ENCODE results near the gene SIN3A.

The SIN3A gene

DNA sequence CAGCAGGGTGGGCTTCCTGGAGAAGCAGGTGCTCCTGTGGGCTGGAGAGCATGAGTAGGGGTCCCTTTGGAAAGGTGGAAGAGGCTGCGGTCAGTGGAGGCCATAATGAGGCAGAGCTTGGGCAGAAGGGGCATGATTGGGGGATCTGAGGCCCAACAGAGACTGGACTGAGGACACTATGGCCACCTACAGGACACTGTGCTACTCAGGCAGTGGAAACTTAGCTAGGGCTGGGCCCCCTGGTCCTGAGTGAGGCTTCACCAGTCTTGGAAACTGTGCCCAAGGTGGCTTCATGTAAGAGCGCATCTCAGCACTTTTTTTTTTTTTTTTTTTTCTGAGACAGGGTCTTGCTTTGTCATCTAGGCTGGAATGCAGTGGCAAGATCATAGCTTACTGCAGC is 121.9 kb downstream of the SIN3A start:
- Histone ChIP-seq H2AFZ (ENCODE audit: low read depth) (no peak overlapping the region), H3K4me2 (no peak overlapping the region), H3K79me2 (ENCODE audit: insufficient read depth, low read depth) (no peaks in the 10 kb centered on the region), H3K27me3 (ENCODE audit: insufficient read depth, low read depth) (no peaks in the 10 kb centered on the region), H3K4me1 (ENCODE audit: low read depth, poor library complexity, severe bottlenecking) (peaks cover 4% of the 10 kb centered on the region), H3K27ac (no peak overlapping the region), H3K4me3 (IDR thresholded peaks at IDR 0.05; ENCODE audit: insufficient read depth, low read depth, low read length) (no peak overlapping the region), H3K36me3 (ENCODE audit: insufficient read depth) (no peaks in the 10 kb centered on the region), H3K9ac (no peak overlapping the region), H4K20me1 (ENCODE audit: insufficient read depth) (no peaks in the 10 kb centered on the region)
- TF ChIP-seq, protein P1, sequence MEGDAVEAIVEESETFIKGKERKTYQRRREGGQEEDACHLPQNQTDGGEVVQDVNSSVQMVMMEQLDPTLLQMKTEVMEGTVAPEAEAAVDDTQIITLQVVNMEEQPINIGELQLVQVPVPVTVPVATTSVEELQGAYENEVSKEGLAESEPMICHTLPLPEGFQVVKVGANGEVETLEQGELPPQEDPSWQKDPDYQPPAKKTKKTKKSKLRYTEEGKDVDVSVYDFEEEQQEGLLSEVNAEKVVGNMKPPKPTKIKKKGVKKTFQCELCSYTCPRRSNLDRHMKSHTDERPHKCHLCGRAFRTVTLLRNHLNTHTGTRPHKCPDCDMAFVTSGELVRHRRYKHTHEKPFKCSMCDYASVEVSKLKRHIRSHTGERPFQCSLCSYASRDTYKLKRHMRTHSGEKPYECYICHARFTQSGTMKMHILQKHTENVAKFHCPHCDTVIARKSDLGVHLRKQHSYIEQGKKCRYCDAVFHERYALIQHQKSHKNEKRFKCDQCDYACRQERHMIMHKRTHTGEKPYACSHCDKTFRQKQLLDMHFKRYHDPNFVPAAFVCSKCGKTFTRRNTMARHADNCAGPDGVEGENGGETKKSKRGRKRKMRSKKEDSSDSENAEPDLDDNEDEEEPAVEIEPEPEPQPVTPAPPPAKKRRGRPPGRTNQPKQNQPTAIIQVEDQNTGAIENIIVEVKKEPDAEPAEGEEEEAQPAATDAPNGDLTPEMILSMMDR (conservative IDR thresholded peaks at IDR 0.05; ENCODE audit: low read depth, low read length) = no peak

GRCh38 chr15:75328493-75329314 is 122.8 kb downstream of the SIN3A start:
- H2AFZ ChIP-seq (ENCODE audit: low read depth) = no peak overlapping the region
- no peaks in the 10 kb centered on the region for H3K36me3 ChIP-seq (ENCODE audit: insufficient read depth)
- no peaks in the 10 kb centered on the region for H4K20me1 ChIP-seq (ENCODE audit: insufficient read depth)
- peaks cover 3% of the 10 kb centered on the region for H3K4me1 ChIP-seq (ENCODE audit: low read depth, poor library complexity, severe bottlenecking)
- H3K9ac ChIP-seq = no peak overlapping the region
- H3K4me3 ChIP-seq (IDR thresholded peaks at IDR 0.05; ENCODE audit: insufficient read depth, low read depth, low read length) = no peak overlapping the region
- H3K79me2 ChIP-seq (ENCODE audit: insufficient read depth, low read depth) = no peaks in the 10 kb centered on the region
- no peaks in the 10 kb centered on the region for H3K27me3 ChIP-seq (ENCODE audit: insufficient read depth, low read depth)
- no peak overlapping the region for H3K4me2 ChIP-seq
- TF ChIP-seq, protein P1 (conservative IDR thresholded peaks at IDR 0.05; ENCODE audit: low read depth, low read length) = no peak
- no peak overlapping the region for H3K27ac ChIP-seq

- Histone ChIP-seq H3K27me3 (ENCODE audit: insufficient read depth, low read depth) (no peaks in the 10 kb centered on the region), H3K27ac (no peak overlapping the region), H3K9ac (no peak overlapping the region), H3K4me1 (ENCODE audit: low read depth, poor library complexity, severe bottlenecking) (no peaks in the 10 kb centered on the region), H3K79me2 (ENCODE audit: insufficient read depth, low read depth) (no peaks in the 10 kb centered on the region), H2AFZ (ENCODE audit: low read depth) (no peak overlapping the region), H3K4me2 (no peak overlapping the region), H4K20me1 (ENCODE audit: insufficient read depth) (no peaks in the 10 kb centered on the region), H3K4me3 (IDR thresholded peaks at IDR 0.05; ENCODE audit: insufficient read depth, low read depth, low read length) (no peak overlapping the region), H3K36me3 (ENCODE audit: insufficient read depth) (no peaks in the 10 kb centered on the region)
- TF ChIP-seq, protein P1 (conservative IDR thresholded peaks at IDR 0.05; ENCODE audit: low read depth, low read length) = no peak
Measured at GRCh38 chr15:75327491-75327890, 124.0 kb downstream of the SIN3A start.

DNA sequence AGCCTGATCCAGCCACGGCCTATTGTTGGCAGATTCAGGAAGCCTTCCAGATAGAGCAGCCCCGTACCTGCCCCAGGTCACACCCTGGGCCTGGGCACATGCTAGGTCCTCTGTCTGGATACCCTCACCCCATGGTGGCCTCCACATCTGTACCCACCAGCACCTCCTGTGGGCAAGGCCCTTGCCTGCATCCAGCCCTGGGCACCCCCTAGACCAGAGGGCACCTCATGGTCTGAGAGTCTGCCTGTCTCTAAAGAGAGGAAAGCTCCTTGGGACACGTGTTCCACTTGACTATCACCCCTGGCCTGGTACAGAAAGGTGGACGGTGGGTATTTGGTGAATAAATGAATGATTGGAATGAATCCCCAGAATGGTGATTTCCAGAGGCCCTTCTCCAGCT is 124.5 kb downstream of the SIN3A start:
- no peaks in the 10 kb centered on the region for H3K27me3 ChIP-seq (ENCODE audit: insufficient read depth, low read depth)
- H3K79me2 ChIP-seq (ENCODE audit: insufficient read depth, low read depth) = no peaks in the 10 kb centered on the region
- no peaks in the 10 kb centered on the region for H3K36me3 ChIP-seq (ENCODE audit: insufficient read depth)
- no peaks in the 10 kb centered on the region for H4K20me1 ChIP-seq (ENCODE audit: insufficient read depth)
- H3K9ac ChIP-seq = no peak overlapping the region
- no peak overlapping the region for H3K4me3 ChIP-seq (IDR thresholded peaks at IDR 0.05; ENCODE audit: insufficient read depth, low read depth, low read length)
- TF ChIP-seq, protein P1 (conservative IDR thresholded peaks at IDR 0.05; ENCODE audit: low read depth, low read length) = no peak
- H3K4me2 ChIP-seq = no peak overlapping the region
- H2AFZ ChIP-seq (ENCODE audit: low read depth) = no peak overlapping the region
- H3K27ac ChIP-seq = no peak overlapping the region
- H3K4me1 ChIP-seq (ENCODE audit: low read depth, poor library complexity, severe bottlenecking) = no peaks in the 10 kb centered on the region

Measured in KMS-11 (cell line).